DLD1 (cell line): ENCODE measurements around the gene MS4A15.
"Not testable (repeated sequence)": the region's sequence is repeated elsewhere in the genome, so short reads cannot be mapped to it uniquely, and the experiment has no call there.

Experiments used
- in situ Hi-C: cut with HindIII; loops from 2 replicates; pipeline ENCODE4 v1.10.0; 2017; ENCODE audit warnings: low sequenced_read_pairs

The MS4A15 gene

DNA sequence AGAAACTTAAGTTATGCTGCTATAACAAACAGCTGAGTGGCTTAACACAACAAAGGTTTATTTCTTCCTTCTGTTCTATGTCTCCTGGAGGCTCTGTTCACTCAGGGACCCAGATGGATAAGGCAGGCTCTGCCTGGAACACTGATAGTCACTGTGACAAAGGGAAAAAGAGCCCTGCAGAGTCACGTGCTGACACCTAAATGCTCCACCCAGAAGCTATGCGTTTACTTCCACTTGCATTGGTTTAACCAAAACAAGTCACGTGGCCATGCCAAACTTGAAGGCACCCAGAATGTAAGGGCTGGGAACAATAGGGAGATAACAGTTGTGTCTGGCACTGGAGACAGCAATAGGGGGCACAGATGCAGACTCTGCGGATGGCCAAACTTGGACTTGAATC, 3.4 kb upstream of the MS4A15 start:
- in situ Hi-C loops: no loop called here

DNA sequence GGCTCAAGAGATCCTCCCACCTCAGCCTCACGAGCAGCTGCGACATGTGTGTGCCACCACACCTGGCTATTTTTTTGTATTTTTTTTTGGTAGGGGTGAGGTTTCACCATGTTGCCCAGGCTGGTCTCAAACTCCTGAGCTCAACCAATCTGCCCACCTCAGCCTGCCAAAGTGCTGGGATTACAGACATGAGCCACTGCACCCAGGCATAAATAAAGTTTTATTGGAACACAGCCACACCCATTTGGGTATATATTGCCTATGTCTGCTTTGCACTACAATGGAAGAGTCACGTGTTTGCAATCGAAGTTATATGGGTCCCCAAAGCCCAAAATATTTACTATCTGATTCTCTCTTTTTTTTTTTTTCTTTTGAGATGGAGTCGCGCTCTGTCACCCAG, 1.8 kb upstream of the MS4A15 start:
- in situ Hi-C loops: no loop called here

DNA sequence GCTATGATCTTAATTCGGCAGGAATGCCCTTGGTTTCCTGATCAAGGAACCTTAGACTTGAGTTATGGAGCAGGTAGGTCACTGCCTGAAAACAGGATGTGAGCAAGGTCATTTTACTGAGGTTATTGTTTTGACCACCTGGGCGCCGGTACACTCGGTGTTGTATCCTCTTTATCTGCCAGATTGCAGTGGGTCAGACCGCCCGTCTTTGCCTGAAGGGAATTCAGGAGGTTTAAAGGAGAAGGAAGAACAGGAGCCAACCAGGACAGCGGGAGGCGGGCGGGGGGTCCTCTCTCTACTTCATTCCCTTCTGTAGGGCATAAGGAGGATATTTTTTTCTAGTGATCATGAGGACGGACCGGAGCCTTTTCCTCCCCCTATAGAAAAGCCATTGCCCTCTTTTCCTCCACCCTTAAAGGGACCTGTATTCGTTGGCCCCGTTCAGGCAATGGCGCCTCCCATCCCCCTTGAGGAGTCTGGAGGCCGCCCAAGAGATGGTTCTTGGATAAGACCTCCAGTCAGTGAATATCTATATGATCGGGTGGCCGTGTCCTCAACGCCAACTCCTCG, 649 bp downstream of the MS4A15 start:
- in situ Hi-C loops: no loop called here

DNA sequence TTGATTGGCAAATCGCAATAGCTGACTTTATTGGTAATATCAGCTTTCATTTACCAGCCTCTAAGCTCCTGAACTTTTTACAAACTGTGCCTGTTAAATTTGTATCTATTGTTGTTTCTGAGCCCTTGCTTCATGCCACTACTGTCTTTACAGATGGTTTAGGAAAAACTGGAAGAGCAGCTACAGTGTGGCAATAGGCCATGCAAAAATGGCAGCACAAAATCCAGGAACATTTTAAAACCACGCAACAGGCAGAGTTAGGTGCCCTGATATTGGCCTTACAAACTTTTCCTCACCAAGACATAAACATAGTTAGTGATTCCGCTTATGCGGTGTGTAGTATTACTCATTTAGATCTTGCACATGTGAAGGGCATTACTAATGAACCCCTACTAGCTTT, 2.0 kb downstream of the MS4A15 start:
- in situ Hi-C loops: not testable (repeated sequence)

DNA sequence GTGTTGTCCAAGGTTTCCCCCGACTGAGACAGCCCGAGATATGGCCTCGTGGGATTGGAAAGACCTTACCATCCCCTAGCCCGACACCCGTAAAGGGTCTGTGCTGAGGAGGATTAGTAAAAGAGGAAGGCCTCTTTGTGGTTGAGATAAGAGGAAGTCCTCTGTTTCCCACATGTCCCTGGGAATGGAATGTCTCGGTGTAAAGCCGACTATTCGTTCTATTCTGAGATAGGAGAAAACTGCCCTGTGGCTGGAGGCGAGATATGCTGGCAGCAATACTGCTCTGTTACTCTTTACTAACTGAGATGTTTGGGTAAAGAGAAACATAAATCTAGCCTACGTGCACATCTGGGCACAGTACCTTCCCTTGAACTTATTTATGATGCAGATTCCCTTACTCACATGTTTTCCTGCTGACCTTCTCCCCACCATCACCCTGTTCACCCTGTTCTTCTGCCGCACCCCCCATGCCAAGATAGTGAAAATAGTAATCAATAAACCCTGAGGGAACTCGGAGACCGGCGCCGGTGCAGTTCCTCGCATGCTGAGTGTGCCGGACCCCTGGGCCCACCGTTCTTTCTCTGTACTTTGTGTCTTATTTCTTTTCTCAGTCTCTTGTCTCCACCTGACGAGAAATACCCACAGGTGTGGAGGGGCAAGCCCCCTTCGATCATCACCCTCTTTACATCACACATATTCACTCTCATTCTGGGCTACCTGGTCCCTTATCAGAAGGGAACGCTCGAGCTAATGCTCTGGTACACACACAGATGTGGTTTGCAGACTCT, 3.0 kb downstream of the MS4A15 start:
- in situ Hi-C loops: not testable (repeated sequence)

DNA sequence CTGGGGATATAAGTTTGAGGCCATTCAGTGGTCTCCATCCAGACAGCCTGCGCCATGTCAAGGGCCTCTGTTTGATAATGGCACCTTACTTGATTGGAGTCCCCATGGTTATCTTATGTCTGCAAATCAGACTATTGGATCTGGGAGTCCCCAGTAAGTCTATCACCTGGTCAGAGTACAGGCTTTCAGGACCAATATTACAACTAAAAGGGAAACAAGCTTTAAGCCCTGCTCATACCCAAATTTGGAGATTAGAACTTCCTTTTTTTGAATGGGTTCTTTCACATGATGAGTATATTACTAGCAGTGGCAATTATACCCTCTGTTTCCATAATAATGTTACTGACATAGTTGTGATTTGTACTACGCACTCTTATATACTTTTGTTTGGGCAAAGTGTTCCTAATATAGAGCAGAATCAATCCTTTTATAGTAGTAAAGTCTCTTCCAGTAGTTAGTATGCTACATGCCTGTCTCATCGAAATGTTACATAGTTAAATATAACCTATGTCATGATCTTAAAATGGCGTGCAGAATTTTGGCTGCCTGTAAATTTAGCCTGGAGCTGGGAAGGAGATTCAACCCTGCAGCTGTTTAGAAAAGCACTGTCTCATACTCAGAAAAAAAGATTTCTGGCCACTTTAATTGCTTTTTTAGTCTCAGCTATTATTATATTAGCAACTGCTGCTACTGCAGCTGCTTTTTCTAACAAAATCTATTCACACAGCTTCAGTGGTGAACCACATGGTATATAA, 4.9 kb downstream of the MS4A15 start:
- in situ Hi-C loops: no loop called here

DNA sequence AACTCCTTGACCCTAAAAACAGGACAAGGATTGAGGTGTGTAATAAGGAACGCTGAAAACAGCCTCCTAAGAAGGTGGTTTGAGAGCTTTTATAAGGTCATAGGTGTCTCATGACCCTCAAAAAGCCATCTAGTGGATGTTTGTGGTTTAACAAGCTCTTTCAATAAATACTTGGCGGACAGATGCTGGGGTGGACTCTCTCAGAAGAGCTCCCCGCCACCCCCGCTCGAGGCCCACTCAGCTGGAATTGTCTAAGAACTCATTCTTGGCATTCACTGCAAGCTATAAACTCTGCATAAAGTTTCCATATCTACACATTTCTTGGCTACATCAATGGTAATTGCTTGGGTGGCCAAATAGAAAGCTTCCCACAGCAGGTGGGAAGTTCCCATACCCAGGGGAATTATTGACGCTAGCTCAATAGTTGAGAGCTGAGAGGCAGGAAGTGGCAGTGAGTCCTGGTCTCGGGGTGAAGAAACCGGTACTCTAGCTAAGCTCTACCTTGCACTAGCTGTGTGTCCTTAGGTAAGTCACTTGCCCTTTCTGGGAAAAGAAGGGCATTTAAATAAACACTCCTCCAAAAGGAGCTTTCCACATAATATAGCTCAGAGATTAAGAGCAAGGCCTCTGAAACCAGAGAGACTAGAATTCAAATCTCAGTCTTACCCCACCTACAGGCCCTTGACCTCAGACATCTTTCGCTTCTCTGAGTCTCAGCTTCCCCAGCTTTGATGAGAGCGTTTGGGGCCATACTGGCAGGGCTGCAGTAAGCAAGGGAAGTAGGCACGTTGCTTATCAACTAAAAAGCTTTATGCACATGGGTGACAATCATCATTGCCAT, 6.4 kb downstream of the MS4A15 start:
- in situ Hi-C loops: no loop called here

DNA sequence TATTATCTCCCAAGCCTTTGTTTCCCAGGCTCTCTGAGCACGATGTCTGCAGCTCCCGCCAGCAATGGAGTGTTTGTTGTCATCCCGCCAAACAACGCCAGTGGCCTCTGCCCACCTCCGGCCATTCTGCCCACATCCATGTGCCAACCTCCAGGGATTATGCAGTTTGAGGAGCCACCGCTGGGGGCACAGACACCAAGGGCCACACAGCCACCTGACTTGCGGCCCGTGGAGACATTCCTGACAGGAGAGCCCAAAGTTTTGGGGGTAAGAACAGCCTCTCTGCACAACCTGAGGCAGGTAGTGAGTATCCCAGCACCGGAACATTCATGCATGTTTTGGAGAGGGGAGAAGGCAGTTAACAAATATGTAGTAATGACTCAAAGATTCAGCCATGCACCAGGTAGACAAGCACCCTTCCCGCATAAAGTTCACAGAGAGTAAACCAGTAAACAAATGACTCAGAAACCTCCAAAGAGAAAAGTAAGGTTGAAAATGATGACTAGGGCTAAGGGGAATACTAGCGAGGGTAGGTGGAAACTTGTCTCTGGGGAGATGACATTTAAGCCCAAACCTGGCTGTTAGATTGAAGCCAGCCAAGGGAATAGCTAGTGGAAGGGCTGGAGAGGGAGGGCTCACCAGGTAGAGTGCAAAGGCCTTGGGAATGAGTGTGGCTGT, 7.2 kb downstream of the MS4A15 start:
- in situ Hi-C loops: no loop called here

DNA sequence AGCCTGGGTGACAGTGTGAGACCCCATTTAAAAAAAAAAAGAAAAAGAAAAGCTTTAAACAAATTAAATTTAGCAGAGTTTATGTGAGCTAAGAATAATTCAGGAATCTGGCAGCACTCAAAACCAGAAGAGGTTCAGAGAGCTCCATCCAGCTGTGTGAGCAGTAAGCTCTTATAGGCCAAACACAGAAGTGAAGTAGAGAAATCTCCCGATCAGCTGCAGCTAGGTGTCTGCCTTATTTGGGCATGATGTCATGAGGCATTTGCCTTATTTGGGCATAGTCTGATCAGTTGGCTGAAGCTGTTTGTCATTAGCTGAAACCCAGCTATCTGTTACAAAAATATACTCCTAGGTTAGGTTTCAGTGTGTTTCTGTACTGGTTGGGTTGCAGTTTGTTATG, 8.2 kb downstream of the MS4A15 start:
- in situ Hi-C loops: no loop called here

DNA sequence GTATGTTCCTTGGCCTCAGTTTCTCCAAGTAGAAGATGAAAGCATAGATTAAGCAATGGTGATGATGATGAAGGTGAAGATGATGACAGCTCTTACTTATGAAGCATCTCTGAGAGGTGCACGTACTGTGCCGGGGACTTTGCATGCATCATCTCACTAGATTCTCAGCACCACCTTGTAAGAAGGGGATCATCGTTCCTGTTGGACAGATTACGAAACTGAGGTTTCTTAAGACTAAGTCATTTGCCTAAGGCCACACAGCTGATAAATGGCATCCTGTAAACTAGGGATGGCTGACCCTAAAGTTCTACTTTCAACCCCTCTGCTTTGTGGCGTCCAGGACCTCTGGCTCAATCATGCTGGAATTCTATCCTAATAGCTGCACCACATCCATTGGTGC, 8.7 kb downstream of the MS4A15 start:
- in situ Hi-C loops: no loop called here

DNA sequence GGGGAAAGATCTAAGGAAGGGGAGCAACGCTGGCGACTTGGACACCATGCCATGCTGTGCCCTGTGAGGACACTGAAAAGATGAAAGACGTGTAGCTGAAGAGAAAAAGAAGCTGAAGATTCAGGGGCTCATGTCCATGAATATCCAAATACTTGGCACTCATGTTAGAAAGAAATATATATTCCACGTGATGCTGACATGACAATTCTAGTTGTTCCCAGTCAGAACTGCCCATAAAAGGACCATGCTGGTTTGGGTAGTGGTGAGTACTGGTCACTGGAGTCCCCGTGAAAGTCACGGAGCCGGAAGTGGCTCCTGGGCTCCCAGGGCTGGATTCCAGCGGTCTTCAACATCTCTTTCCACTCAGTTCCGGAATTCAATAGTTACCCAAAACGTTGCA, 9.9 kb downstream of the MS4A15 start:
- in situ Hi-C loops: no loop called here

DNA sequence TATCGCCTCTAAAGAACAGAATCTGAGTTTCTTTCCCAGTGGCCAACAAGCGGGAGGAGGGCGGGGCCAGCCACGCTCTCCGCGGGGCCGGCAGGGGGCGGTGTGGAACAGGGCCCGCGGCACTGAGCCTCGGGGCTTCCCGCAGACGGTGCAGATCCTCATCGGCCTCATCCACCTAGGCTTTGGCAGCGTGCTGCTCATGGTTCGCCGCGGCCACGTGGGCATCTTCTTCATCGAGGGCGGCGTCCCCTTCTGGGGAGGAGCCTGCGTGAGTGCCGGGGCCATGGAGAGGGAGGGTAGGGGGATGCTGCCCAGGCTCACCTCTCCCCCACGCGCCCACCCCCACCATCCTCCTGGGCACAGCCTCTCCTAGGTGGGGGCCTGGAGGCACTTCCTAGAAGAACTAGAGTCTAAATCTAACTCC, 10.7 kb downstream of the MS4A15 start:
- in situ Hi-C loops: no loop called here

DNA sequence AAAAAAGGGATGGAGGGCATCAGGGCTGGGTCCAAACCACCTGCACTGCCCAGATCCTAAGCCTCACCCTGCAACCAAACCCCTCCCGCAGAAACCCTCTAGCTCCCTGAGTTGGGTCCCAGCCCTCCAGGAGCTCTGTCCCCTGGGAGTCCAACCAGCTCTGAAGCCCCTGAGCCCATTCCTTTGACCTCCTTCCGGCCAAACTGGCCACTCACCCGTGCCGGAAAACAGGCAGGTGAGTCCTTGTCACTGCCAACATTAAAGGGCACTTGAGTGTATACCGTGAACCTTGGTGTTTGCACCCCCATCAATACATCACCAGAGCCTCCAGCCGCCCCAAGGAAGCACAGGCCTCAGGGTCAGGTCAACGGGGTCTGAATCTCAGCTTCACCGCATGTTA, 11.5 kb downstream of the MS4A15 start:
- in situ Hi-C loops: no loop called here

DNA sequence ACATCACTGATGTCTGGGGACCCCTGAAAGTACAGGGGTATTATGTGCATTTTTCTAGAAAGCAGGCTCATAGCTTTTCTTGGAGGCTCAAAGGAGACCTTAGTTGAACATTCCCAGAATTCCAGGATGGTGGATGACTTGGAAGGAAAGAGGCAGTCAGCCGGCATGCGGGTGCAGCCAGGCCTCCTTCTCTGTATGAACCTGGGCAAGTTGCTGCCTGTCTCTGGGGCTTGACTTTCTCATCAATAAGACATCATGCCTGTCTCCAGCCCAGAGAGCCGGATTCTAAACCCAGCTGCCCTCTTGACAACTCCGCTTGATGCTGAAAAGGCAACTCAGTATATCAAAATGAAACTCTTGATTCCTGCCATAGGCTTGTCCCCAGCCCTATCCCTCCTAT, 12.6 kb downstream of the MS4A15 start:
- in situ Hi-C loops: no loop called here

DNA sequence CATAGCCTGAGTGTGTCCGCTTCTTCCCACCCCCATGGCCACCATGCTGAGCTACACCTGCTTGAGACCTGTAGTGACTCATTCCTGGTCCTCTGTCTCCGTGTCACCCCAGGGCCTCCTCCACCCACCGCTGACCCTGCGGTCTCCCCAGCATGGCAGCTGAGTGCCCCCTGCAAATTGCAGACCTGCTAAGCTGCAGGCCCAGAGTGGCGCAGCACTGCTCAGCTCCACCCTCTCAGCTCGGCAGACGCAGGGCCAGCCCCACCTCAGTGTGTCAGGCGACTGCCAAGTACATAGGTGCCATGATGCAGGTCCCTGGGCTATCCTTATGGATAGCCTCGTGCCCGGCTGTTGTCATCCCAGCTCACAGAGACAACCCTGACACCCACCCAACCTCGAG, 13.1 kb downstream of the MS4A15 start:
- in situ Hi-C loops: no loop called here

DNA sequence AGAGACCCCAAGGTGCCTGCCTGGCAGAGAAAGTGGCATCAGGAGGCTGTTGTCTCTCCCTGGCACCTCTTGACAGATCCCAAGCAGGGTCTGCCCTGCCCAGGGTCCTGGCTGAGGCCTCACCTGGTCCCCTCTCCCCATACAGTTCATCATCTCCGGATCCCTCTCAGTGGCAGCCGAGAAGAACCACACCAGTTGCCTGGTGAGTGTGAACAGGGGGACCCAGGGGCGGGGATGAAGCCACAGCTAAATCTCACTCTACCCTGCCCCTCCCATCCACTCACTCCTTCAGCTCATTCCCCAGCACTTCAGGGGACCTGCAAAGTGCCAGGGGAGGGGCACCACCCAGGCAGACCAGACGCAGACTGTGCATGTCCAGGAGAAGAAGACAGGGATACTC, 14.5 kb downstream of the MS4A15 start:
- in situ Hi-C loops: no loop called here

DNA sequence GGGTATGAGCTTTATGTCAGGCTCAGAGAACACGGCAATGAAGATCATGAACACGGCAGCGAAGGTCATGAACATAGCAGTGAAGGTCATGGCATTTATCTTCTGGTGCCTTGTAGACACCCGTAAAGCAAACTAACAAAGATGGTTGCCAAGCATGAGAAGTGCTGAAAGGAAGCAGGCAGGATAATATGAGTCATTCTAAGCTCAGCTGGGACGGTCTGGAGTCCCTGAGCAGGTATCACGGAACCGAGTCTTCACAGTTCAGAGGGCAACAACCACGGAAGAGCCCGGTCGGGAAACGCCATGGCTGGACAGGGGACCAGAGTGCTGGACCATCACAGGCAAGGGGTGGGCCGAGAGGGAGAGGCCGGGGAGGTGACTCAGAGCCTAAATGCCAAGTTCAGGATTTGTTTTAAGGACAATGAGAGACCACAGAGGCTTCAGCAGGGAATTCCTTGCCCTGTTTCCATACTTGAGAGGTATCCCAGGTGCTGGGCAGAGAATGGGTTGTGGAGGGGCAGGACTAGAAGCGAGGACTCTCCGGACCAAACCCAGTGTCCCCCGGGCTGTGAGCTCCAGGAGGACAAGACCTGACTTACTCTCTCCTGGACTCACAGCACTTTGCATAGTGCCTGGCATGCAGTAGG, 15.3 kb downstream of the MS4A15 start:
- in situ Hi-C loops: no loop called here

DNA sequence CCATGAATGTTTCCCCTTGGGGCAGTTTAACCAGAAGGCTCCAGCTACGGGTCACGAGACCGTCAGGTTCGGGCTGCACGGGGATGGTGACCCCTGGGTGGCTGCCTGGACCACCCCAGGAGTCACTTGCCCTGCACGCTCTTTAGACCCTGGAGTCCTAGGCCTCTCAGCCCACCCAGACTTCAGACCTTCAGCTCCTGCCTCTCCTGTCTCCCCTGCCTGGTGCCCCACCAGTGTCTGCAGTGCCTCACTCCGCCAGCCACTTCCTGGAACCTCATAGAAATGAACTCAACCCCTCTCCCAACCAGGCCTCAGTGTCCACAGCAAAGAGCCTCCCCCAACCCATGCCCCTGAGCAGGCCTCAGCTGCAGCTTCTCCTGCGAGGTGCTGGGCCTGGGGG, 16.0 kb downstream of the MS4A15 start:
- in situ Hi-C loops: no loop called here

DNA sequence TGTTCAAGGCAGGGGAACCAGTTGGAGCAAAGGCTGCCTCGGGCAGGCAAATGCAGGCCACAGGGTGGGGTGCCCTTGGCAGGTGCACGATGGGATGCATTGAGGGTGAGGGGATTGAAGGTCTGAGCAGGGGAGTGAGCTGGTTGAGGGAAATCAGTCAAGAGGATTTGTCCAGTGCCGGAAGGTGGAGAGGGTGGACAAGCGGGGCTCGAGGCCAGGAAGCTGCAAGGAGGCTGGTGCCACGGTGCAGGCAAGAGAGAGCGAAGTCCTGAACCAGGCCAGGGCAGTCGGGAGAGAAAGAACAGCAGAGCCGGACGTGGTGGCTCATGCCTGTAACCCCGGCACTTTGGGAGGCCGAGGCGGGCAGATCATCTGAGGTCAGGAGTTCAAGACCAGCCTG, 18.1 kb downstream of the MS4A15 start:
- in situ Hi-C loops: no loop called here

DNA sequence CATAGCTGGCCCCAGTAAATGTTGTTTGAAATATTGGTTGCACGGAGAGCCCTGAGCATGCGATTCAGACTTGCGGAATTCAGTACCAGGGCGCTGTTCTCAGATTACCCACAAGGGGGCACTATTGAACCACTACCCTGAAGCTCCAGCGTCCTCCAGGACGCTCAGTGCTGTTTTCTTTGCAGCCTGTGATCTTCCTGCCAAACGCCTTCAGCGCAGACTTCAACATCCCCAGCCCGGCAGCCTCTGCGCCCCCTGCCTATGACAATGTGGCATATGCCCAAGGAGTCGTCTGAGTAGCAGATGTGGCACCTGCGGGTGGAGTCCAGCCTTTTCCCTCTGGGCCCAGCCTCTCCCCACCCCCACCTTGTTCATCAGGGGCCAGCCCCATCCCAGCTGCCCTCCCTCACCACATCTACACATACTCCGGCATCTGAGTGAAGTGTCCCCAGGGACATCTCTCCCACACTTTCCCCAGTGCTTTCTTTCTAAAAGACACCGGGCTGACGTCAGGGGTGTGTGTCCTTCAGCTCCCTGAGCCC, 18.8 kb downstream of the MS4A15 start:
- in situ Hi-C loops: no loop called here
